ENCODE data around the gene LONP2.
A peak's percentile ranks its signal among the peaks of the same experiment; 100 is the strongest.
"Not testable (repeated sequence)": the region's sequence is repeated elsewhere in the genome, so short reads cannot be mapped to it uniquely, and the experiment has no call there.

LONP2 gene

DNA sequence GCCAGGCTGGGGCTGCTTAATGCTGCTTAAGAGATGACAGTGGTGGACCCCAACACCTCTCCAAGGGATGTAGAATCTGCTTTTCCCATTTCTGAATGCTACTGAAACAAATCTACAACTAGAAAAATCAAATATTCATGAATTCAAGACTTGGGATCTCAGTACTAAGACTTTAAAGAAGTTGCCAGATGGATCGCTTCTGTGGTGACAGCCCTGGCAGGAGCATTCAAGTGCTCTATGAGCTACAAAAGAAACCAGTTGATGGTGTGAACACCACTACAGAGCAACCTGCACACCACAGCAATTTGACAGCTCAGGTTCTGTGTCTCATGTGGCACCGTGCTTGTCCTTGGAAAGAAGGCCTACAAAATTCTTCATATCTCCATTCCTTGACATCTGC is 98.5 kb downstream of the LONP2 start:
- no peak for DNase-seq

DNA sequence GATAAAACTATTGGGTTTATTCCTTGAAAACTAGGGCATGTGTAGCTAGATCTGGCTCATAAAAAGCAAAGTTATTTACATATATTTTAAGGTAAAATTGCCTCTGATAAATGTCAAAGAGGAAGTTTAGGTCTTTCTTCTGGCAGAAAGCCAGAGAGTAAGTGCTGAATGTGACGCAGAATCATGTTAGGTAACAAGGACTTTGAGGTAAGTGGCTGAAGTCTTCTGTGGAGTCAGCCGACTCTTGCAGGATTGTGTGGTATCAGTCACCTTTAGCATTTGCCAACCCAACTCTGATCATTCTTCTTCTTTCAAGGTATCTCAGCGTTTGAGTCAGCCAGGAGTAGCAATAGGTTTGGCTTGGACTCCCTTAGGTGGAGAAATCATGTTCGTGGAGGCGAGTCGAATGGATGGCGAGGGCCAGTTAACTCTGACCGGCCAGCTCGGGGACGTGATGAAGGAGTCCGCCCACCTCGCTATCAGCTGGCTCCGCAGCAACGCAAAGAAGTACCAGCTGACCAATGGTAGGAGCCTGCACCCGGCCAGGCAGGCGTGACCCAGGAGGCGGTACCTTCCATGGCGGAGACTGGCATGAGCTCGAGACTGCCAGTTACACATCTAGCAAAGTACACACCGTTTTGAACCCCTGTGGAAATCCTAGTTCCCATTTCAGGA is 103.2 kb downstream of the LONP2 start:
- DNase-seq = no peak

DNA sequence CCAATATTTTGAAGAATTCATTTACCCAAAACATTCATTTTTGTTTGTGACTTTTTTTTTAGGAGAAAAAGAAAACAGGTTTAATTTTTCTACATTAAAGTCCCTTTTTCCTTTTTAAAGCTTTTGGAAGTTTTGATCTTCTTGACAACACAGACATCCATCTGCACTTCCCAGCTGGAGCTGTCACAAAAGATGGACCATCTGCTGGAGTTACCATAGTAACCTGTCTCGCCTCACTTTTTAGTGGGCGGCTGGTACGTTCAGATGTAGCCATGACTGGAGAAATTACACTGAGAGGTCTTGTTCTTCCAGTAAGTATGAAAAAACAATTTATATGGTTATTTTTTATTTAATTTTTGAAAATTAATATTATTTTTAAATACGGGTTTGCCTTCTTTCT is 103.9 kb downstream of the LONP2 start:
- DNase-seq = no peak

DNA sequence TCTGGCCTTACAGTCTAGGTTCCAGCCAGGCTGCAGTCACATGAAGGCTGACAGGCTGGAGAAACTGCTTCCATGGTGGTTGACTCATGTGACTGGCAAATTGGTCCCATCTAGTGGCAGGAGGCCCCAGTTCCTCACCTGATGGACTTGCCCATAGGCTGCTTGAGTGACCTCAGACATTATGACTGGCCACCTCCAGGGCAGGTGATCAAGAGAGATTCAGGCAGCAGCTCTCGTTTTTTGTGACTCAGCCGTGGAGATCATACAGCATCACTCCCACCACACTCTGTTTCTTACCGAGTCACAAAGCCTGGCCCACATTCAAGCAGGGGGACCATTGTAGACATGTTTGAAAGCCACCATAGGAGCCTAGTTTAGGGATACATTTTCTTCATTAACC is 106.6 kb downstream of the LONP2 start:
- DNase-seq = no peak

DNA sequence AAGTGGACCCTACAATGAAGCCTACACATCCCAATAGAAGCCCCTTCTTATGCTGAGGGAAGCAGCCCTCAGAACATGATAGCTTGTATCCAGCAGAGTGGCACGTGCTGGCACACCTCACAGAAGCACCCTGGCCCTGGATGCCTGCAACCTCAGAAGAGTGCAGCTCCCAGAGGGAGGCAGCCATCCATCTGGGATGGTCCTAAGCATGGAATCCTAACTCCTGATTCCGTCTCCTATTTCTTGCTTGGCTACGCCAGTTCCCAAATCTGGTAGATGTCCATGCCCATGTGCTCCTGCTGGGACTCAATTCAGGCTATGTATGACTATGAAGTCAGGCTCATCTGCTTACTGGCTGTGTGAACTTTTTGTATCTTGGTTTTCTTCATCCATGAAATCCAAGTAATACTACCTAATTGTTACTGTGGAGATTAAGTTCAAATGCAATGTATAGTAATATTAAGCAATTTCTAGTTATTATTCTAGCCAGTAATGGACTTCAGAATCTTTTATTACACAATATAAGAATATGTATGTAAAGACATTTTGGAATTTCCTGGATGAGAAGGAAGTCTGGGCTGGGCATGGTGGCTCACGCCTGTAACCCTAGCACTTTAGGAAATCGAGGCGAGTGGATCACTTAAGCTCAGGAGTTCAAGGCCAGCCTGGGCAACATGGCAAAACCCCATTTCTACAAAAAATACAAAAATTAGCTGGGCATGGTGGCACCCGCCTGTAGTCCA is 108.7 kb downstream of the LONP2 start:
- no peak for DNase-seq

DNA sequence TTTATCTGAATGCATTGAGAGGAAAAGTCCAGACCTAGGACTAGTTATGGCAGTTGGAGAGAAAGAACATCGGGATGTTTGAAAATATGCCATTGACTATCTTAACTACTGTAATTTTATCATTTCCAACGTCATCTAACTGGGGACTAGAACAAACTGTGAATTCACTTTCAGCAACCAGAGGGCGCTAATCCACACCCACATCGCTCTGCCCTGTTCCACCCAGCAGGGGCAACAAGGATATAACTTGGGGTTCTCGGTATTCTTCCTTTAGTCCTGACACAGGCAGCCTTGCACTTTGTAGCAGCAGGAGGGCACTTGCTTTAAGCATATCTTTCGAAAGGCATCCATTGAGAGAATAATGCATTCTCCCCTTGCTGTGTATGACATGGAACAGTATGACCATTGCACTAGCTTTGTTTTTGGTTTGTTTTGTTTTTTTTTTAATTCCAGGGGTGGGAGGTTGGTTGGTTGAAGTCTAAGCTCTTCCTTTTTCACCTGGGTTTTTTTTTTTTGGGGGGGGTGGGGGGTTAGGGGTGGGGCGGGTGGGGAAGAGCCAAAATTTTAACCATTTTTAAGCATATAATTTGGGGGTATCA is 109.6 kb downstream of the LONP2 start:
- peak; percentile 77 for DNase-seq

DNA sequence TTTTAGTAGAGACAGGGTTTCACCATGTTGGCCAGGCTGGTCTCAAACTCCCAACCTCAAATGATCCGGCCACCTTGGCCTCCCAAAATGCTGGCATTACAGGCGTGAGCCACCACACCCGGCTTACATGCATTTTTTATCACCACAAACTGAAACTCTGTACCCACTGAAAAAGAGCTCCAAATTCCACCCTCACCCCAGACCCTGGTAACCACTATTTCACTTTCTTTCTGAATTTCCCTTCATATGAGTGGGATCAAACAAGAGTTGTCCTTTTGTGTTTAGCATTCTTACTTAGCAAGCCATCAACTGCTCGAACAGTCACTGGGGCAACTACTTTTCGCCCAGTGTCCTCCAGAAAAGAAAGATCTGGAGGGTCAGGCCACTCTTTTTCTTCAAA is 110.3 kb downstream of the LONP2 start:
- not testable (repeated sequence) for DNase-seq

DNA sequence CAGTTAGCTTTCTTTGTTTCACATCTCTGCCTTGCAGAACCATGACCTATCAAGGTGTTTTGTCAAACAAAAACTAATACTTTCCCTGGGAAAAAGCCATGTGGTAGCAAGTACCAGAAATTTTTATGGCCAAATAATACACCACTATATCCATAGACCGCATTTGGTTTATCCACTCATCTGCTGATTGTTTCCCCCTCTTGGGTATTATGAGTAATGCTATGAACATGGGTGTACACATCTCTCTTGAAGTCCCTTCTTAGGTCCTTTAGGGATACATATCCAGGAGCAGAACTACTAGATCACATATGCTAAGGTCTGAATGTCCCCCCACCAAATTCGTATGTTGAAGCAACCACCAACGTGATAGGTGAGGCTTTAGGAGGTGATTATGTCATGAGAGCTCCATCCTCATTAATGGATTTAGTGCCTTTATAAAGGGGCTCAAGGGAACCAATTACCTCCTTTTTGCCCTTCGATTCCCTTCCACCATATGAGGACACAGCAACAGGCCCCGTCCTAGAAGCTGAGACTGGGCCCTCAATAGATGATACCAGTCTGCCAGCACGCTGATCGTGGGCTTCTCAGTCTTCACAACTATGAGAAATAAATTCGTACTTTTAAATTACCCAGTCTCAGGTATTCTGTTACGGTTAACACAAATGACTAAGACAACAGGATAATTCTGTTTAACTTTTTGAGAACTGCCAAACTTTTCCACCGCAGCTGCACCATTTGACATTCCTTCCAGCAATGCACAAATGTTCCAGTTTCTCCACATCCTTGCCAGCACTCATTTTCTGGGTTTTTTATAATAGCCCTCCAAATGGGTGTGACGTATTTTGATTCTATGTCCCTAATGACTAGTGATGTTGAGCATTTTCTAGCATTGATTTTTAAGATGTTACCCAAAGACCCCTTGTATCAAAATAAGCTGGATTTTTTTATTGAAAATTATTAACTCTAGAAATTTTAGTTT is 111.1 kb downstream of the LONP2 start:
- DNase-seq = no peak

DNA sequence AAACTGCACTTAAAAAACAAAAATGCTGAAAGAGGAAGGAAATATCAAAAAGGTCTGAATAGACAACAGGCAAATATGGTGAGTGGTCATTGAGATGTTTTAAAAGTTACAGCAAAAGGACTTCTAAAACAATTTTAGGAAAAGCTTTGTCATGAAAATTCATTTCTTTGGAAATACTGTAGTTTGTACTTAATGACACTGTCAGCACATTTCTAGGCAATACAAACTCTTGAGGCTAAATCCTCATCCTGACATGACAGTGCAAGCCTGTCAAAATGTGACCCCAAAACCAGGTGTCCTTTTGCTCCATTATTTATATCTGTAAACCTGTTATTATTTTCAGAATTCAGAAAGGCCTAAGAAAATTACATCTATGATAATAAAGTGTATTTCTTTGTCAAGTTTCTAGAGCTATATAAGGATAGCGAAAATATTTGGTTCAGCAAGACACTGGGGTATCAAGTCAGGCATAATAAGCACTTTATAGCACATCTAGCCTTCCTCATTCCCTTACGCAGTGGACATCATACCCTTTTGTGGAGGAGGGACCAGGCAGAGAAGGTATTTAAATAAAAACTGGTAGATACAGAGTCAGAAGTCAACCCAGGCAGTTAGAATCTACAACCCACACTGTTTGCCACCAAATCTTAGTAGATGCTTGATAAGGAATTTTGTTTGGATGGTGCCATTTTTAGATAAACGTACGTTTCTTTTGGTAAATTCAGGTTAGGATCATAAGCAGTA is 112.7 kb downstream of the LONP2 start:
- no peak for DNase-seq

DNA sequence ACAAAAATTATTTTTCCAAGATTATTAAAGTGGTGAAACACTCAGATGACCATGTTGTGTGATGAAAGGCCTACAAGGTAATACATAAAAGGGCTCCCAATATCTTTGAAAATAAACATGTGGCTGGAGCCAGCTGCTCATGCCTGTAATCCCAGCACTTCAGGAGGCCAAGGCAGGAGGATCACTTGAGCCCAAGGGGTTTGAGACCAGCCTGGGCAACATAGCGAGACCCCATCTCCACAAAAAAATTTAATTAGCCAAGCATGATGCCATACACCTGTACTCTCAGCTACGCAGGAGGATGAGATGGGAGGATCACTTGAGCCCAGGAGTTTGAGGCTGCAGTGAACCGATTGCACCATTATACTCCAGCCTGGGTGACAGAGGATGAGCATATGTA is 114.3 kb downstream of the LONP2 start:
- DNase-seq = no peak

DNA sequence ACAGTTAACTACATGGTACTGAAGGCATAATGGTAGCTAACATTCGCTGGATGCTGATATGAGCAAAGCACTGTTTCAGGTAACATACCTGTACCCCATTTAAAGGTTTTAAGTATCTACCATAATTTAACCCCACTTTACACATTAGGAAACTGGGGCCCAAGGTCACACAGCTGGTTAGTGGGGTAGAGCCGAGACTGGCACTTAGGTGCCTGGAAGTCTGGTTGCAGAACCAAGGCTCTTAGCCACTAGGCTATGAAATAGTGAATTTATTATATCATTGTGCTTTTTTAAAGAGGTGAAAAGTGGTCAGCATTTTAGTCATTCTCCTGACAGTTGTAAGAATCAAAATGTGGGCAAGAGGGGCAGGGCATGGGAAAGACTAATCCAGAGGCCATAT is 115.9 kb downstream of the LONP2 start:
- DNase-seq = no peak

DNA sequence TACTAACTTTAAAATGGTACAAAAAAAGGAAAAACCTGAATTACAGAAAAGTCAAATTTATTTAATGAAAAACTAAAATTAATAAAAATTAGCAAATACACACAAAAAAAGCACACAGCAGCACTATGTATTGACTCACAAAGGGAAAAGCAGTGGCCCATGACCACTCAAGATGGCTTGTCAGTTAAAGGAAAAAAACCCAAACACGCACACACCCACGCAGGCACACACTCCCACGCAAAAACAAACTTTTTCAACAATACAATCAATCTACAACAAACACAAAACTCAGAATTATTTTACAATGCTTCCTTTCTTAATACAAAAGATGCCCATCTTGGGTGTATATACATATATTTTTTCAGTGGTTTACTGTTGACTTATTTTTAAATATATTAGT is 116.9 kb downstream of the LONP2 start:
- DNase-seq = no peak

DNA sequence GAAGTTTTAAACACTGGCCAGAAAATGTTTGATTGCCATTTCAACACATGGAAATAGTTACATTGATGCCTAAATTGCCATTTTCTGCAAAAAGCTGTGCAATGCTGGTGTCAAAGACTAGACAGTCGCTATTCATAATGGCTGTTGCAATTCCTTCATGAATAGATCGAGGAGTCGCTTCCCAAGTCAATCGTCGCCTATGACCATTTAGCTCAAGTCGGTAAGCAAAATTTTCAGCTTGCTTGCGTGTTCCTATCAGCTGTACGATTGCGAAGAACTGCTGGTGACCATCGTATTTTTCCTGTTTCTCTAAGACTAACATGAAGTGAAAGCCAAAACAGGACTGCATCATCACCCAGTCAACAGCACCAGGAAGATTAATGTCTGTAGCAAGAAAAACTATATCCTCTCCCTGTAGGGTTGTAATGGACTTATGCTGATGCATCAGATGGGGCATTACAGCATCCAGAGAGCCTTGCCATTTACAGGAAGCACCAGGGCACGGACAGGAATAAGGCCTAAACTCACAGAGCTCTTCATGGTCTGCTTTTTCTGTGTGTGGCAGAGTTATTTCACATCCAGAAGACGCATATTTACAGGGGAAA is 117.5 kb downstream of the LONP2 start:
- no peak for DNase-seq

DNA sequence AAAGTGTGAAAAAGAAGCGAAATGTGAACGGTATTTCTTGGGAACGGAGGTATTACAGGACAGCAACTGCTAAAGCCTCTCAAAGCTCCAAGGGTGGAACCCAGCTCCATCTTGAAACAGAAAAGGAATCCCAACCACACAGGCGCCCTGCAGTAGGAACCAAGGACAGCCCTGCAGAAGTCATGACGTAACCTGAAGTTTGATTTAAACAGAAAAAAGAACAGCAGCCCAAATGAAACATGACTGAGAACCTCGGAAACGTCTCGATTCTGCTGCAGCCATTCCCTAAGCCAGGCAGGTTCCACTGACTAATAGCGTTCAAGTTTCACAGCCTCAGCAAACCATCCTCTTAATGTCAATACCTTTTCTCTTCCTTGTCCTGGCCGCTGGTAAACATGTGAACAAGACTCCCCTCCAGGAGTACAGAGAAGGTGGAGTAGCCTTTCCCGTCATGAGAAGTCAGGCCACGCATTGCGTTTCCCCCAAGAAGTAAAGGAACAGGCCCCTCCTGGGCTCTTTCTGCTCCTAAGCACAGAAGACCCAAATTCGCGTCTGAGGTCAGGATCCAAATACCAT is 121.0 kb downstream of the LONP2 start:
- DNase-seq = no peak

DNA sequence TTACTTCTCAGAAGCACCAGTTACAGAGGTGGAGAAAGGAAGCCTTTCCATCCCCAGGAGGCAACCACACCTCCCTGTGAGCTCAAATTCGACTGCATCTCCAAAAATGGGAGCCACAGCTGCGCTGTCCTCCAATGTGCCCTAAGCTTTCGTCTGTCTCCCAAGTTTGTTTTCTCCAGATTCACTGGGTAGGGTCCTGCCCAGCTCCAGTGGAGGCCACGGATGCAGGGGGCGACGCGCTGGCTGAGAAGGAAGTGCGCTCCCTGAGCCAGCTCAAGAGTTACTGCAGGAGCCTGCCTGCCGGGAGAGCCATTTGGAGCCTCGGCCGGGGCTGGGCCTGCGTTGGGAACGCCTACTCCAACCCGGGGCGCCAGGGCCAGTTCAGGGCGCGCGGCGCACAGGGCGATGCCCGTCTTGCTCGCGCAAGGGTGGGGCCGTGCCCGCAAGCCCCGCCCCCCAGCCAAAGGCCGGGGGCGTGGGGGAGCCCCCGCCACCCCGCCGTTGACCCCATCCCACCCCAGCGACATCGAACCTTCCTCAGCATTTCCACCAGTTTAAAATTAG is 121.6 kb downstream of the LONP2 start:
- peak; percentile 89 for DNase-seq

DNA sequence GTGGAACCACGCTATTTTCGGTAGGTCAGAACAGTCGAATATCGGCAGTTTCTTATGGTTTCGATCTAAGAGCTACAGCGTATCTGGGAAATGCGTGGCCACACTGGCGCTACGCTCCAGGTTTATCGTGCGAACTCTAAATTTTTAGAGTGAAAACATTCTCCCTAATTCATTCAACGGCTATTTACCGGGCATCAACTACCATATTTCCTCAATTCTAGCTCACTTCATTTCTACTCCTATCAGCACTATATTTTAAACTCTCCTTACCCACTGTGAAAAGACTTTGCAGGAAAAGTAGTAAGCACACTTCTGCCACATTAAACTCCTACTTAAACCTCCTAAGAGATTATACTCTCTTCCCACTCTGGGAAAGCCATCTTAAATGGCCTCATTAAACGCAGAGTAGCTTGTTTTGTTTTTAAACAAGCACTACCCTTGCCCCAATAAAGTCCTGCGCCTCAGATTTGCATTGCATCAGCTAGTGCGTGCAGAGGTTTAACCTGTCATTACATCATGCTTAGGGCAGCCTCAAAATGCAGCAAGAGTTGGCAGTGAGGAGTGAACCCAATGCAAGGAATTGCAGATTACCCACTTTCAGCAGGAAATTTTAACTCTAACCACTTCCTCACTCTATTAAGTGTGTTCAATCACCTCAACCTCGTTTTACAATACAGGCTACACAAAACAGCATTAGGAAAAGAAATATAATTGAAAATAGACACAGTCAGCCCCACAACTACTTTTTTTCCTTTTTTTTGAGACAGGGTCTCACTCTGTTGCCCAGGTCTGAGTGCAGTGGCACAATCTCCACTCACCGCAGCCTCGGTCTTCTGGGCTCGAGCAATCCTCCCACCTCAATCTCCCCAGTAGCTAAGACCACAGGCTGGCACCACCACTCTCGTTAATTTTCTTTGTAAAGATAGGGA is 122.3 kb downstream of the LONP2 start:
- DNase-seq = peak; percentile 68

DNA sequence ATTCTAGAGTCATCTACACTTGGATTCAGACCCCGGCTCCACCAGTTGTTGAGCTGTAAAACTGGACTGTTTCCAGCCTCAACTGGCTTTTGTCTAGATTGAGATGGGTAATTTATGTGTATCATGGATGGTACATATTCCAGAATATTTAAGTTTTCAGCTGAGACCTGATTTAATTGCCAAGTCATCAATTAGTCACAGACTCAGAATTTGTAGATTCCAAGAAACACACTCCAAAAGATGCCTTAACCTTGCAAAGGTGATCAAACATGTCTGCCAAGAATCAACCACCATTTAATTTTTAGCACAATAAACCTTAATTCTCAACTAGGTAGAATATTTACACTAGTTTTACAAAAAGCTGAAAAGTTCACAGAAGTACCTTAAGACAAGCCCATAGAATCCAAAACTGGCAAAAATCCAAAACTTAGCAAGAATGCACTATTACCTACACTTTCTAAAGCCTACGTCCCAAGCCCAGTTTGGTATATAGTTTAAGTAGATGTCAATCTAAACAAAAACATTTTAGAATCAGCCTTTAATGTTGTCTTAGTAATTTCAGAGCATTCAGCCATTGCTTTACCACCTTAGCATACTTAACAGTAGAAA is 123.4 kb downstream of the LONP2 start:
- no peak for DNase-seq

DNA sequence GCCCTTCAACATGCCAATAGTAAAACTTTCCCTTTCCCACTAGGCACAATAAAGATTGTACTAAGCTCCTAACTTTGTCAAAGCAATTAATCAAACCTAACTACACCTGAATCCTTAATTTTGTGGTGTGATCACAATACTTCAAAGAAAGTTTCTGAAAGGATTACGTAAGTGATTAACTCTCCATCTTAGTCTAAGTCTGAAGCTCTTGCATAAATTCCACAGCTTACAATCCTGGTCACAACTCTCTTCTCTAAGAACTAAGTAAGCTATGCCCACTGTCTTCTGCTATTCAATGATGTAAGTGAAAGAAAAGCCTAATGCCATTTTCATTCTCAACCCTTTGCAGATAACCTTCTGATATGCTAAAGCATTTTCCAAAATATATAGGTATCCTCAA is 125.7 kb downstream of the LONP2 start:
- no peak for DNase-seq

DNA sequence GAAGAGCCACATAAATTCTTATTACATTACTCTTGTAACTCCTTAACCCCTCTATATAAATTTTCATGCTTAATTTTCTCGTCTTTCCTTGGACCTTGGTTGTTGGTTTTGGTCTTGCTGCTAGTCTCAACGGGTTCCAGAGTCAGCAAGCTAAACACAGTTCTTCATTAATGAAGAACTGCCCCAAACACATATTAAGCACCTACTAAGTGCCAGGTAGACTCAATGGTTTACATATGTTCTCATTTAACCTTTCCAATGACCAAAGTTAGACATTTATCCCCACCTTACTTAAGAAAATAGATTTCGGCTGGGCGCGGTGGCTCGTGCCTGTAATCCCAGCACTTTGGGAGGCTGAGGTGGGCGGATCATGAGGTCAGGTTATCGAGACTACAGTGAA is 126.1 kb downstream of the LONP2 start:
- DNase-seq = no peak

Measured in activated CD8-positive, alpha-beta memory T cell treated with anti-CD3 and anti-CD28 coated beads for 24 hours (primary cell).